G401.6 (cell line): ENCODE results near the gene BMP8A.
"Not testable (repeated sequence)": the region's sequence is repeated elsewhere in the genome, so short reads cannot be mapped to it uniquely, and the experiment has no call there.

Source experiments
- FAIRE-seq: peaks from 2 replicates; lab custom pipeline; 2012; peaks lifted over from hg19 to GRCh38; lab: Jason Lieb, UNC

Gene BMP8A

GRCh38 chr1:39483276-39483675 lies 8.2 kb upstream of the BMP8A start:
- no peak for FAIRE-seq

DNA sequence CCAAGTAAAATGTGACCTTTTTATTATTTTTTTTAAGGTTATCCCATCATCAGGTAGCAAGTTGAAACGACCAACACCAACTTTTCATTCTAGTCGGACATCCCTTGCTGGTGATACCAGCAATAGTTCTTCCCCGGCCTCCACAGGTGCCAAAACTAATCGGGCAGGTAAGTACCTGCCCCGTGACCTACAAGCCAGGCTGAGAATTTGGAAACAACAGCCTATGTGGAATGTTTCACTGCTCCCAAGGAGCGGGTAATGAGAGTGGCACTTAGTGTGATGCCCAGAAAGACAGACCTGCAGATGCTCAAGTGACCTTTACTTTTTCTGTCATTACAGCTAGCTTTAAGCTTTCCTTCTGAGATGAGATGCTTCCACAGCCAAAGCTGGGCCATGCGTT lies 6.9 kb upstream of the BMP8A start:
- no peak for FAIRE-seq

DNA sequence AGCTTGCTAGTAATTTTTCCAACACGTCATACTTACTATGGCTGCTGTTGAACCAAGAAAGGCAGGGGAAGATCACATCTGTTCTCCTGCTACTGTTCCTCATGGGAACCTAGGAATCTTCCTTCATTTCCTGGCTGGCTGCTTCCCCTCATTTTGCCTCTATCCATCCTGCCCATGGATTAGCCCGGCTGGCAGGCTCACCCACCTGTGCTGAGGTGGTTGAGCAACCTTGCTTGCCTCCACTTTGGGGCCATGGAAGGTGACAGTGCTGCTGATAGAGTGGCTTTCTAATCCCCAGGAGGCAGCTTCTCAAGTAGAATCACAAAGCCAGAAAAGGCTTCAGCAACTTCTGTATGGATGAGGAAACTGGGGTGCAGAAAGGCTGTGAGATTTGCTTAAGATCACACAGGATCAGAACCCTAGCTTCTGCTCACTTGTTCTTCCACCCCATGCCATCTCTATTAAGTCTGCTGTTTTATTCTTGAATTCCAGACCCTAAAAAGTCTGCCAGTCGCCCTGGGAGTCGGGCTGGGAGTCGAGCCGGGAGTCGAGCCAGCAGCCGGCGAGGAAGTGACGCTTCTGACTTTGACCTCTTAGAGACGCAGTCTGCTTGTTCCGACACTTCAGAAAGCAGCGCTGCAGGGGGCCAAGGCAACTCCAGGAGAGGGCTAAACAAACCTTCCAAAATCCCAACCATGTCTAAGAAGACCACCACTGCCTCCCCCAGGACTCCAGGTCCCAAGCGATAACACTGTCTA lies 6.2 kb upstream of the BMP8A start:
- no peak for FAIRE-seq

GRCh38 chr1:39488012-39488545 lies 3.4 kb upstream of the BMP8A start:
- FAIRE-seq: no peak

- no peak for FAIRE-seq
Observed at GRCh38 chr1:39488793-39489566, 2.5 kb upstream of the BMP8A start.

- FAIRE-seq: no peak
Observed at GRCh38 chr1:39489567-39490239, 1.7 kb upstream of the BMP8A start.

DNA sequence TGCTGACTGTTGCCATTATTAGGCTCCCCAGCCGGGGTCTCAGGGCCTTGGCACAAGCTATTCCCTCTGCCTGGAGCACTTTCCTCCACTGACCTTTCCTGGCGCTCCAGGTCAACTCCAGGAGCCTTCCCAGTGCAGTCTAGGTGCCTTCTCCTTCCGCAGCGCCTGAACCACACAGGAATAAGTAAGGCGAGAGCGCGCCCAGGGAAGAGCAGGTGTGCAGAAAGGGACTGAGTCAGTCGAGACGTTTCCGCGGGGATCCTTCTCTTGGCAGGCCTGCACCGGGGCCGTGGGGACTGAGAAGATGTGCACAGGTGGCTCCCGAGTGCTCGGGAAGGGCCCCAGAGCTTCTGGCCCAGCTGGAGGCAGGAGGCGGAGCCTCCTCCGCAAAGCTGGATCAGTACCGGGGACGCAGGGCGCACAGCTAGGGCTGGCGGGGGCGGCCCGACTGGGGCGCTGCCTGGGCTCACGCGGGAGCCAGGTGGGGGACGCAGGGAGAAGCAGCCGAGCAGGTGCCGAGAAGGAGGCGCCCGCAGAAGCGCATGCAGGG lies 765 bp upstream of the BMP8A start:
- no peak for FAIRE-seq

- FAIRE-seq: not testable (repeated sequence)
Observed at GRCh38 chr1:39492118-39493042, 944 bp downstream of the BMP8A start.

DNA sequence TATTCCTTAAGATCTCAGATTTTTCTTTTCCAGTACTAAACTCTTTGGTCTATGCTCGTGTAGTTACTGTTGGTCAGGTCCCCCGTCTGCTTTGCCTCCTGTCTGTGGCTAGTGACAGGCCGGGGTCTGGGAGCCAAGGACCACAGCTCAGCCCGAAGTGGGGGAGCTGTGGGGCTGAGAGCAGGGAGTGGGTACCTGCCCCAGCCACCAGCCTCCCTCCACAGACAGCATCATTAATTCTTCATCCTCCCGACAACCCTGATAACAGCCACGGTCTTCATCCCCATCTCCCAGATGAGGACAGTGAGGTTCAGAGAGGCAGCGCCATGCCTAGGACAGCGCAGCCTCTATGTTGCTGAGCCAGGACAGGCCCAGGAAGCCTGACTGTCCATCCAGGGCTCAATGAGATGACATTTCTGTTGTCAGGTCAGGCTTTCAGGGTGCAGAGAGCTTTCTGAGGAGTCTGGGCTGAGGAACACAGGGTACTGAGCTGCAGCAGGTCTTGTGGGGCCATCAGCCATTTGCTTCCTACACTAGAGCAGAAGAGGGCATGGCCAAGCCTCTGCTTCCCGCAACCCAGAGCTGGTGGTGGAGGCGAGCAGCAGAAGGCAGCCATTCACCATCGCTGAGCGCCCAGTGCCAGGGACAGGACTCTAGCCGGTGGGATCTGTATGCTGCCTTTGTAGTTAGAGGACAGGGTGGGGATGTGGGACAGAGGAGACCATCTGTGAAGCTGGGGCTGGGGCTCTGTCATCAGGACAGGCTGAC lies 1.8 kb downstream of the BMP8A start:
- not testable (repeated sequence) for FAIRE-seq

DNA sequence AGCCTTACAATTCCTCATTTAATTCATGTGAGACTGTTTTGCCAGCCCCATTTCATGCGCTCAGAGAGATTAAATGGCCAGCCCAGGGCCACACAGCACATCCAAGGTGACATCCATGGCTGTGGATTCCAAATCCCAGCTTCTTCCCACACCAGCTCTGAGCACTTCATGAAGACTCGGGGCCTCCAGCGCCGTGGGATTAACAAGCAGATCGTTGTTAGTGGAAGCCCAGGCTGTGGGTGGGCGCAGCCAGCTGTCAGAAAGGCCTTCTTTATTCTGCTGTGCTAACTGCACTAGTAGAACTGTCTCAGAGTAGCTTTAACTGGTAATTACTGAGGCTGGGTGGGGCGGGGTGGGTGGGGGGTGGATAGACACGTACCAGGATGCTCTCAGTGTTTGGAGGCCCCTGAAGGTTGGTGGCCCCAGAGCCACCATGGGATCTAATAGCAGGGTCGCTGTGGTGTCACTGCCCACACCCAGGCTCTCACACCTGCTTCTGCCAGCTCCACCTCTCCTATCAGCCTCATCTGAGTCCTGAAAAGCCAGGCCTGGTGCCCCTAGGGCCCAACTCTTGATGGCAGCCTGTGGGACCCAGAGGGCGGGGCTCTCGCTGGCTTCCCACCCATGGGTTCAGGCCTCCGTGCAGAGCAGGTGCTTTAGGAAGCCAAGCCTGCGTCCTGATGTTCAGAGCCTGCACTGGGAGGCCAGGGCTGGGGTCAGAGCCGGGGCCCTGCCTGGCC lies 3.4 kb downstream of the BMP8A start:
- FAIRE-seq: no peak

GRCh38 chr1:39496520-39496919 lies 5.1 kb downstream of the BMP8A start:
- FAIRE-seq: not testable (repeated sequence)

GRCh38 chr1:39497585-39497984 lies 6.1 kb downstream of the BMP8A start:
- no peak for FAIRE-seq

DNA sequence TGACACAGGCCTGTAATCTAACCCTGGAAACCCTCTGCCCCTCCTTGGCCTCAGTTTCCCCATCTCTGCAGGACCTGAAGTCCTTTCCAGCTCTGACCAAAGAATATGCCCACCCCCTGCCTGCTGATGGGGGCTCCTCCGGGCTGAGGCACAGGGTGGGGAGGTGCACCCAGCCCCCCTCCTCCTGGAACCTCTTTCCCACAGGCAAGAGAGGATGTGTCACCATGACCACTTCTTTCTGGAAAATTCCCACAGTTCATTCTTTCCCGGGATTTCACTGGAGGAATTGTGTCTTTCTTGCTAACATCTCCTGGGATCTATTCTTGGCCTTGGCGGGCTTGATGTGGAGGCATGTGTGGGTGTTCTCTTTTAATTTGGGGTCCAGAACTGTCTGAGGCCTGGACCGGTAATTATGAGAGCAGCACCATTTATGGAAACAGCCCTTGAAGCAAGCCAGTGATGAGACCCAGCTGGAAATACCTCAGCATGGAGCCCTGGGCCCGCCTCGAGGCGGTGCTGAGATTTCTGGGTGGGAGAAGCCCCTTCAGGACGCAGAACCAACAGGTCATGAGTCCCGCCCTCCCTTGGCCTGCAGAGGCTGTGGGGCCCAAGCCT lies 6.8 kb downstream of the BMP8A start:
- not testable (repeated sequence) for FAIRE-seq

GRCh38 chr1:39498821-39499220 lies 7.4 kb downstream of the BMP8A start:
- FAIRE-seq: not testable (repeated sequence)

DNA sequence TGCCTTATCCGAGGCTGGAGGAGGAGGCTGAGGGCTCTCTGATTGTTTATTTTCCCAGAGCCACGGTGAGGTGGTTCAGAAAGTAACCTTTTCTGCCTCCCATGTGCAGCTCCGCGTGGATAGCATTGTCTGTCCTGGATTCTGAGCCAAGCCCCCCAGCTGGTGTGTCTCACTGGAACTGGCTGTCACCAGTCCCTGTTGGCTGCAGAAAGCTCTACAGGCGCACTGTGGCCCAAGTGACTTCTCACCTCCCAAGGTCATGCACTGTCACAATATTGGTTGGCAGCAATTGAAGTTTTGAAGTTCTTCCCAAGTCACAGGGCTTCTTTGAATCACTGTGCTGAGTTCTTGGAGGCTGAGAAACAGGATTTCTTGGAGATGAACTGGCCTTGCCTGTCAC lies 8.2 kb downstream of the BMP8A start:
- no peak for FAIRE-seq

DNA sequence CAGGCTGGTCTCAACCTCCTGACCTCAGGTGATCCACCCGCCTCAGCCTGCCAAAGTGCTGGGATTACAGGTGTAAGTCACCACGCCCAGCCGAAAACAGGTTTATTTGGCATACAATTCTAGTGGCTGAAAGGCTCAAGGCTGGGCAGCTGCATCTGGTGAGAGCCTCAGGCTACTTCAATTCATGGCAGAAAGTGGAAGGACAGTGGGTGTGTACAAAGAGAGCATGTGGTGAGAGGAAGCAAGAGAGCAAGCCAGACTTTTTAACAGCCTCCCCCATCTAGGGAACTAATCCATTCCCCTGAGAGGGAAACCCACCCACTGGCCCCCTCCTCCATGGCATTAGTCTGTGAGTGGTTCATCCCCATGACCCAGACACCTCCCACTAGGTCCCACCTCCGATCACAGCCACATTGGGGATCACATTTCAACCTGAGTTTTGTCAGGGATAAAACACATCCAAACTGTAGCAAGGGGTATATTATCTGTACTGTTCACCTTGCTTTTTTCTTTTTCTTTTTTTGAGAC lies 9.5 kb downstream of the BMP8A start:
- FAIRE-seq: no peak

DNA sequence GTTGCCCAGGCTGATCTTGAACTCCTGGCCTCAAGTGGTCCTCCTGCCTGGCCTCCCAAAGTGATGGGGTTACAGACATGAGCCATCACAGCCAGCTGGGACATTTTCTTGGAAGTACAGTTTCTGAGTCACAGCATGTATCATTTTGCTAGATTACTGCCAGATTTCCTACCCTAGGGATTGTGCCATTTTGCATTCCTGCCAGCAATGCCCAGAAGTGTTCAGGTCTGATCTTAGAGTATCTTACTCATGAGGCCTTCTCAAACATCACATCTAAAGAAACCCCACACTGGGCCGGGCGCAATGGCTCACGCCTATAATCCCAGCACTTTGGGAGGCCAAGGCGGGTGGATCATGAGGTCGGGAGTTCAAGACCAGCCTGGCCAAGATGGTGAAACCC lies 10.2 kb downstream of the BMP8A start:
- FAIRE-seq: no peak

DNA sequence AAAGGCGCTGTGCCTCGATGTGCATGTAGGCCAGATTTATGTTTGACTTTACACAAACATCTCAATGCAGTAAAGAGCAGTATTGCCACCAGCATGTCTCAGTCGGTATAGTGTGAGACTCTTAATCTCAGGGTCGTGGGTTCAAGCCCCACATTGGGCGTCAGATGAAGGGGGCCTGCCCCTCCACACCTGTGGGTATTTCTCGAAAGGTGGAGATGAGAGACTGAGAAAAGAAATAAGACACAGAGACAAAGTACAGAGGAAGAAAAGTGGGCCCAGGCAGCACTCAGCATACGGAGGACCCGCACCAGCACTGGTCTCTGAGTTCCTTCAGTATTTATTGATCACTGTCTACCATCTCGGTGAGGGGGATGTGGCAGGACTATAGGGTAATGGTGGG lies 13.0 kb downstream of the BMP8A start:
- not testable (repeated sequence) for FAIRE-seq

DNA sequence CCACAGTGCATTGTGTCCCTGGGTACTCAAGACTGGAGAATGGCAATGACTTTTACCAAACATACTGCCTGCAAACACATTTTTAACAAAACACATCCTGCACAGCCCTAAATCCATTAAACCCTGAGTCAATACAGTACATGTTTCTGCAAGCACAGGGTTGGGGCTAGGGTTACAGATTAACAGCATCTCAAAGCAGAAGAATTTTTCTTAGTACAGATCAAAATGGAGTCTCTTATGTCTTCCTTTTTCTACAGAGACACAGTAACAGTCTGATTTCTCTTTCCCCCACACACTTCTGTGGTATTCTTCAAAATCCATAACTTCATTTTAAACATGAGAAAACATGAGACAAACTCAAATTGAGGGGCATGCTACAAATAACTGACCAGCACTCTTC lies 13.9 kb downstream of the BMP8A start:
- no peak for FAIRE-seq
